Suprapubic skin (tissue), 3 donors: ENCODE data around the gene ARHGAP6.

ENCODE experiments used
- CTCF ChIP-seq, 2 donors: fragments of 200-600 bp in 1 of 2; fragments of 450-650 bp in 1 of 2; sonication (generic) in 1 of 2; IDR thresholded peaks; one replicate each; pipeline ENCODE4 v1.5.1; 2016 to 2019; ENCODE audit warnings: antibody characterized with exemption in 2 of 2, mild to moderate bottlenecking in 1 of 2, moderate library complexity in 1 of 2
- EP300 ChIP-seq: sonication (generic); formaldehyde crosslinking; IDR thresholded peaks from one replicate; pipeline ENCODE4 v1.6.1; 2017; ENCODE audit warnings: antibody characterized with exemption

GRCh38 chrX:11214346-11215190, 451.2 kb downstream of the ARHGAP6 start:
- TF ChIP-seq EP300 (no peak), CTCF (IDR thresholded peaks at IDR 0.05) (no peak)
